K562 (cell line): ENCODE data around the gene ELOF1. TPM values are rescaled to one million over a fixed set of nuclear protein-coding genes. Genes with fewer than 3 reads are reported as not detected.
A peak's percentile ranks its signal among the peaks of the same experiment; 100 is the strongest.

Source experiments
- ARHGAP35 ChIP-seq: fragments of 450-650 bp; IDR thresholded peaks from 2 replicates; pipeline ENCODE4 v1.6.1; 2018; ENCODE audit not compliant: partially characterized antibody
- ERF ChIP-seq: fragments of 450-650 bp; formaldehyde crosslinking; IDR thresholded peaks from 2 replicates; pipeline ENCODE4 v1.4.0; 2020; ENCODE audit warnings: mild to moderate bottlenecking, mixed read lengths
- FIP1L1 ChIP-seq: fragments of 200-400 bp; formaldehyde crosslinking; IDR thresholded peaks from 2 replicates; pipeline ENCODE4 v1.6.1; 2018; ENCODE audit warnings: mild to moderate bottlenecking, low read depth, low read length; ENCODE audit not compliant: poor library complexity, severe bottlenecking
- HOXB6 ChIP-seq: fragments of 250-450 bp; sonication (Bioruptor Pico); IDR thresholded peaks from 2 replicates; pipeline ENCODE4 v1.5.1; 2022; ENCODE audit warnings: mild to moderate bottlenecking, borderline replicate concordance
- IRF1 ChIP-seq: sonication (generic); formaldehyde crosslinking; IDR thresholded peaks from 2 replicates; pipeline ENCODE4 v1.8.0; 2022; ENCODE audit warnings: missing genetic modification reagents, mild to moderate bottlenecking, borderline replicate concordance
- KAT7 ChIP-seq: sonication (generic); formaldehyde crosslinking; IDR thresholded peaks from 2 replicates; pipeline ENCODE4 v1.8.0; 2022; ENCODE audit warnings: missing genetic modification reagents, mild to moderate bottlenecking, borderline replicate concordance
- KDM1A ChIP-seq, 2 experiments: fragments of 450-650 bp; IDR thresholded peaks; 2 replicates each; pipeline ENCODE4 v1.6.1; 2016; ENCODE audit warnings: mild to moderate bottlenecking in 2 of 2
- MAZ ChIP-seq, 2 experiments: fragments of 450-650 bp in 1 of 2; sonication (generic) in 1 of 2; formaldehyde crosslinking; IDR thresholded peaks in 1 of 2; conservative IDR thresholded peaks in 1 of 2; 2 replicates each; pipeline versions ENCODE4 v1.4.0 to v1.5.0; 2020; ENCODE audit warnings: mild to moderate bottlenecking in 1 of 2, missing genetic modification reagents in 1 of 2
- MEF2D ChIP-seq: conservative IDR thresholded peaks from 2 replicates; pipeline ENCODE4 v1.6.1; 2016; ENCODE audit warnings: low read depth, missing genetic modification characterization, missing compliant biosample characterization
- MXI1 ChIP-seq: IDR thresholded peaks from 2 replicates; pipeline ENCODE4 v1.6.1; 2011; ENCODE audit warnings: low read depth, mild to moderate bottlenecking, improper control_type of control experiment, low read length
- NBN ChIP-seq: fragments of 450-650 bp; IDR thresholded peaks from 2 replicates; pipeline ENCODE4 v1.6.1; 2016; ENCODE audit warnings: low read depth, mild to moderate bottlenecking
- NFE2 ChIP-seq: IDR thresholded peaks from 2 replicates; pipeline ENCODE4 v1.6.1; 2014; ENCODE audit warnings: antibody characterized with exemption, low read depth
- NRF1 ChIP-seq, 2 experiments: fragments of 450-650 bp; IDR thresholded peaks in 1 of 2; conservative IDR thresholded peaks in 1 of 2; 2 replicates each; pipeline ENCODE4 v1.6.1; 2014; ENCODE audit warnings: mild to moderate bottlenecking in 2 of 2
- STAT6 ChIP-seq: sonication (generic); formaldehyde crosslinking; IDR thresholded peaks from 2 replicates; pipeline ENCODE4 v1.8.1; 2023; ENCODE audit warnings: mild to moderate bottlenecking, missing genetic modification reagents
- TFAP4 ChIP-seq: sonication (generic); formaldehyde crosslinking; IDR thresholded peaks from 2 replicates; pipeline ENCODE4 v1.8.0; 2022; ENCODE audit warnings: missing genetic modification reagents, mild to moderate bottlenecking, moderate library complexity, borderline replicate concordance
- ZBTB12 ChIP-seq: fragments of 250-450 bp; sonication (Bioruptor Pico); IDR thresholded peaks from 2 replicates; pipeline ENCODE4 v1.4.0; 2020
- ZC3H4 ChIP-seq: sonication (generic); formaldehyde crosslinking; IDR thresholded peaks from 2 replicates; pipeline ENCODE4 v1.9.0; 2021; ENCODE audit warnings: missing genetic modification reagents, borderline replicate concordance
- ZNF12 ChIP-seq: sonication (generic); formaldehyde crosslinking; IDR thresholded peaks from 2 replicates; pipeline ENCODE4 v1.4.0; 2020; ENCODE audit warnings: mild to moderate bottlenecking, missing genetic modification reagents
- ZNF639 ChIP-seq, 2 experiments: fragments of 200-800 bp in 1 of 2; sonication (Bioruptor generic) in 1 of 2; sonication (generic) in 1 of 2; formaldehyde crosslinking in 1 of 2; IDR thresholded peaks in 1 of 2; conservative IDR thresholded peaks in 1 of 2; 2 replicates each; pipeline versions ENCODE4 v1.5.0 to v1.6.1; 2016 to 2020; ENCODE audit warnings: missing compliant biosample characterization in 1 of 2, missing genetic modification characterization in 1 of 2, missing genetic modification reagents in 1 of 2
- polyA plus RNA-seq, 8 experiments: library from polyadenylated mRNA; depleted of rRNA in 4 of 8; stranded (reverse) in 5 of 8; unstranded in 3 of 8; fragments of >200 nt; fragmentation: Nextera tagmentation in 2 of 8; fragmentation: Illumina TruSeq in 1 of 8; extraction: Ambion mirVana in 2 of 8; extraction: Trizol in 1 of 8; gene quantifications; 2 replicates each; pipeline versions ENCODE4 v1.2.1 to v1.2.3, GENCODE V29; 2011 to 2014; ENCODE audit warnings: inconsistent platforms in 1 of 8, missing spikeins in 1 of 8
- total RNA-seq, 7 experiments: library from RNA; depleted of rRNA in 6 of 7; stranded (reverse); fragments of >200 nt in 6 of 7; fragmentation: Illumina TruSeq in 2 of 7; extraction: Trizol in 2 of 7; gene quantifications; 2 replicates each; pipeline versions ENCODE4 v1.2.1 to v1.2.3, GENCODE V29; 2011 to 2021; ENCODE audit warnings: low replicate concordance in 1 of 7

ELOF1 gene
- total and polyA plus RNA-seq, 9 of the 15 experiments (the other 6 are each of a cell fraction or from before 2014, with no cell fraction given): 16.7 to 147 (median 74.2) TPM

- peak; percentile 62 for TF ChIP-seq FIP1L1
- TF ChIP-seq ZBTB12 (CRISPR knock-in tag): peak; percentile 90
- no peak for TF ChIP-seq ERF (CRISPR knock-in tag)
- peak in 1 of 2 experiments; percentile 73; a peak in 1 of 4 replicates for TF ChIP-seq ZNF639 (CRISPR knock-in tag; conservative IDR thresholded peaks at IDR 0.05 in 1 of 2, IDR thresholded peaks at IDR 0.05 in 1 of 2)
- TF ChIP-seq NBN: peak; percentile 56; the same call in 1 of the 2 replicates
- TF ChIP-seq ZC3H4 (CRISPR knock-in tag): no peak
- no peak for TF ChIP-seq NFE2
- no peak for TF ChIP-seq MEF2D
- peak; percentile 100 for TF ChIP-seq MXI1
- TF ChIP-seq TFAP4 (CRISPR knock-in tag): no peak
- TF ChIP-seq IRF1: no peak
- TF ChIP-seq KAT7 (CRISPR knock-in tag): no peak
- peak; percentile 97 for TF ChIP-seq NRF1 (conservative IDR thresholded peaks at IDR 0.05 in 1 of 2, IDR thresholded peaks at IDR 0.05 in 1 of 2)
- TF ChIP-seq ZNF12: no peak
- no peak for TF ChIP-seq HOXB6 (CRISPR knock-in tag)
- no peak for TF ChIP-seq KDM1A (IDR thresholded peaks at IDR 0.05)
- peak; percentile 2 to 78; a peak in 3 of 4 replicates for TF ChIP-seq MAZ (CRISPR knock-in tag; conservative IDR thresholded peaks at IDR 0.05 in 1 of 2, IDR thresholded peaks at IDR 0.05 in 1 of 2)
- no peak for TF ChIP-seq ARHGAP35
- TF ChIP-seq STAT6 (CRISPR knock-in tag): no peak
These were observed 53.4 kb downstream of the ELOF1 start, which contains the start of gene ZNF653 (continued) for GRCh38 chr19:11505504-11506100.
